Parathyroid adenoma (tissue), 2 donors: ENCODE measurements around the gene MPC1L.
"Not testable (repeated sequence)": the region's sequence is repeated elsewhere in the genome, so short reads cannot be mapped to it uniquely, and the experiment has no call there.

ENCODE experiments used
- H2AFZ ChIP-seq: fragments of 300-600 bp; sonication (generic); one replicate; pipeline ENCODE4 v1.7.0; 2017; ENCODE audit warnings: antibody characterized with exemption, mild to moderate bottlenecking
- H3K27ac ChIP-seq: fragments of 300-600 bp; sonication (generic); one replicate; pipeline ENCODE4 v1.7.0; 2017
- H3K27me3 ChIP-seq: fragments of 300-600 bp; sonication (generic); one replicate; pipeline ENCODE4 v1.7.0; 2017; ENCODE audit warnings: low read length; ENCODE audit not compliant: control insufficient read depth, insufficient read depth
- H3K36me3 ChIP-seq: fragments of 300-600 bp; sonication (generic); one replicate; pipeline ENCODE4 v1.7.0; 2017; ENCODE audit warnings: low read length; ENCODE audit not compliant: control insufficient read depth, insufficient read depth
- H3K4me1 ChIP-seq: fragments of 300-600 bp; sonication (generic); one replicate; pipeline ENCODE4 v1.7.0; 2017; ENCODE audit warnings: control low read depth
- H3K4me2 ChIP-seq: fragments of 300-600 bp; sonication (generic); one replicate; pipeline ENCODE4 v1.7.0; 2017; ENCODE audit warnings: low read length
- H3K4me3 ChIP-seq: fragments of 300-600 bp; sonication (generic); one replicate; pipeline ENCODE4 v1.7.0; 2017; ENCODE audit warnings: low read depth, low read length
- H3K79me2 ChIP-seq: fragments of 300-600 bp; sonication (generic); one replicate; pipeline ENCODE4 v1.7.0; 2017; ENCODE audit warnings: control low read depth
- H3K9ac ChIP-seq: fragments of 300-600 bp; sonication (generic); one replicate; pipeline ENCODE4 v1.7.0; 2017; ENCODE audit warnings: mild to moderate bottlenecking
- H3K9me3 ChIP-seq: fragments of 300-600 bp; sonication (generic); one replicate; pipeline ENCODE4 v1.7.0; 2017; ENCODE audit warnings: low read length; ENCODE audit not compliant: control insufficient read depth
- CTCF ChIP-seq: fragments of 300-600 bp; sonication (generic); IDR thresholded peaks from one replicate; pipeline ENCODE4 v1.7.0; 2017; ENCODE audit warnings: antibody characterized with exemption, mild to moderate bottlenecking
- donor health status: primary hyperparathyroidism.

The MPC1L gene

GRCh38 chrX:40579141-40579540, 44.1 kb upstream of the MPC1L start:
- no peaks in the 10 kb centered on the region for H3K27me3 ChIP-seq
- TF ChIP-seq CTCF = no peak
- H3K27ac ChIP-seq = peak overlapping the region; percentile 99

GRCh38 chrX:40579900-40580536, 43.2 kb upstream of the MPC1L start:
- no peaks in the 10 kb centered on the region for H3K27me3 ChIP-seq
- H3K79me2 ChIP-seq = peaks cover 33% of the 10 kb centered on the region
- H3K9ac ChIP-seq = peak overlapping the region; percentile 46
- peaks cover 38% of the 10 kb centered on the region for H3K4me1 ChIP-seq
- peak overlapping the region; percentile 66 for H2AFZ ChIP-seq
- peak overlapping the region; percentile 99 for H3K27ac ChIP-seq
- H3K4me2 ChIP-seq = peak overlapping the region; percentile 70
- no peak for TF ChIP-seq CTCF
- H3K9me3 ChIP-seq = no peaks in the 10 kb centered on the region
- H3K4me3 ChIP-seq = peak overlapping the region; percentile 91
- no peaks in the 10 kb centered on the region for H3K36me3 ChIP-seq

More at GRCh38 chrX:40579141-40579540, 44.1 kb upstream of the MPC1L start:
- no peak overlapping the region for H2AFZ ChIP-seq
- no peak overlapping the region for H3K4me2 ChIP-seq
- H3K79me2 ChIP-seq = peaks cover 24% of the 10 kb centered on the region
- no peaks in the 10 kb centered on the region for H3K36me3 ChIP-seq
- H3K9me3 ChIP-seq = no peaks in the 10 kb centered on the region
- H3K4me3 ChIP-seq = no peak overlapping the region
- H3K9ac ChIP-seq = no peak overlapping the region
- peaks cover 32% of the 10 kb centered on the region for H3K4me1 ChIP-seq

- Histone ChIP-seq H3K79me2 (peaks cover 38% of the 10 kb centered on the region), H3K27me3 (no peaks in the 10 kb centered on the region), H3K27ac (peak within 1 kb of the TSS; percentile 99)
These were observed 42.5 kb upstream of the MPC1L start, which contains the start of gene ATP6AP2 for GRCh38 chrX:40580537-40581335. Gene ATP6AP2 (plus strand): TSS chrX:40580970. CDS start chrX:40581066, 96 bp downstream.

GRCh38 chrX:40581336-40581920, 41.8 kb upstream of the MPC1L start:
- peaks cover 32% of the 10 kb centered on the region for H3K4me1 ChIP-seq
- no peak for TF ChIP-seq CTCF
- H3K9me3 ChIP-seq = no peaks in the 10 kb centered on the region
- no peaks in the 10 kb centered on the region for H3K36me3 ChIP-seq
- H3K9ac ChIP-seq = peak overlapping the region; percentile 97
- H2AFZ ChIP-seq = no peak overlapping the region
- peak overlapping the region; percentile 99 for H3K27ac ChIP-seq
- peak overlapping the region; percentile 91 for H3K4me3 ChIP-seq
- H3K27me3 ChIP-seq = no peaks in the 10 kb centered on the region
- H3K4me2 ChIP-seq = peak overlapping the region; percentile 72
- H3K79me2 ChIP-seq = peaks cover 43% of the 10 kb centered on the region

More at GRCh38 chrX:40580537-40581335, 42.5 kb upstream of the MPC1L start, which contains the start of gene ATP6AP2:
- peak within 1 kb of the TSS; percentile 97 for H3K9ac ChIP-seq
- peak within 1 kb of the TSS; percentile 66 for H2AFZ ChIP-seq
- H3K4me3 ChIP-seq = peak within 1 kb of the TSS; percentile 91
- peak within 1 kb of the TSS; percentile 72 for H3K4me2 ChIP-seq
- H3K9me3 ChIP-seq = no peaks in the 10 kb centered on the region
- H3K36me3 ChIP-seq = no peaks in the 10 kb centered on the region
- H3K4me1 ChIP-seq = peaks cover 38% of the 10 kb centered on the region
- TF ChIP-seq CTCF = no peak

- H3K4me2 ChIP-seq = peak overlapping the region; percentile 72
- not testable (repeated sequence) for H3K9me3 ChIP-seq, H3K27me3 ChIP-seq, H3K36me3 ChIP-seq, H2AFZ ChIP-seq
- peak overlapping the region; percentile 97 for H3K9ac ChIP-seq
- peak overlapping the region; percentile 99 for H3K27ac ChIP-seq
- peaks cover 27% of the 10 kb centered on the region for H3K4me1 ChIP-seq
- H3K79me2 ChIP-seq = peaks cover 46% of the 10 kb centered on the region
- H3K4me3 ChIP-seq = peak overlapping the region; percentile 91
These were observed 41.0 kb upstream of the MPC1L start for GRCh38 chrX:40582178-40582577.
